K562 (cell line): ENCODE measurements around the gene TMEM138. TPM values are rescaled to one million over a fixed set of nuclear protein-coding genes. Genes with fewer than 3 reads are reported as not detected.

Experiments used
- ATAC-seq: fragments of 200-7000 bp; cut with Tn5 transposase; 3 replicates; pipeline ENCODE4 v1.9.1; 2020; ENCODE audit warnings: moderate library complexity
- BruUV-seq: library from RNA; stranded (reverse); fragments of 400-500 nt; replicated peaks from 2 replicates; lab custom pipeline; 2021; lab: Mats Ljungman, UMichigan
- CTCF ChIA-PET: fragments of 300-600 bp; formaldehyde crosslinking; extraction: SDS; loops from one replicate; lab custom pipeline; 2021; ENCODE audit warnings: low intra/inter-chr PET ratio; lab: Yijun Ruan, JAX
- POLR2A ChIA-PET: fragments of 300-600, 350-650 bp; sonication (Branson Sonifier 250); formaldehyde crosslinking; extraction: SDS; loops from one replicate; lab custom pipeline; 2021; ENCODE audit warnings: antibody characterized with exemption, inconsistent platforms; lab: Yijun Ruan, JAX
- DNase-seq, 4 experiments: peaks; one replicate each; pipeline versions ENCODE4 v3.0.0 to v3.0.0-alpha.2; 2011 to 2018; ENCODE audit warnings: low spot score in 3 of 4, mixed read lengths in 3 of 4; ENCODE audit errors: extremely low read depth in 1 of 4
- FAIRE-seq: peaks from 2 replicates; lab custom pipeline; 2011; peaks lifted over from hg19 to GRCh38; lab: Jason Lieb, UNC
- H2AFZ ChIP-seq: 2 replicates; pipeline ENCODE4 v1.6.0; 2011; ENCODE audit warnings: low read depth, low read length, control low read depth, inconsistent platforms
- H3K27ac ChIP-seq: fragments of 200-600 bp; 3 replicates; pipeline ENCODE4 v1.8.0; 2011; ENCODE audit warnings: low read depth, mild to moderate bottlenecking, control low read depth, inconsistent platforms, low read length, moderate library complexity, mixed read lengths; ENCODE audit errors: extremely low read depth
- H3K27me3 ChIP-seq, 2 experiments: fragments of 300-600 bp in 1 of 2; 2 replicates in 1 of 2; 3 replicates in 1 of 2; pipeline versions ENCODE4 v1.6.0 to v1.8.0; 2011; ENCODE audit warnings: inconsistent platforms in 2 of 2, low read length in 2 of 2, mild to moderate bottlenecking in 1 of 2, mixed read lengths in 1 of 2, moderate library complexity in 1 of 2; ENCODE audit not compliant: control insufficient read depth in 2 of 2, insufficient read depth in 2 of 2
- H3K36me3 ChIP-seq: fragments of 300-600 bp; 3 replicates; pipeline ENCODE4 v1.8.0; 2011; ENCODE audit warnings: mild to moderate bottlenecking, low read length, inconsistent platforms; ENCODE audit not compliant: control insufficient read depth, insufficient read depth
- H3K4me1 ChIP-seq, 2 experiments: fragments of 200-600 bp in 1 of 2; replicated peaks in 1 of 2; 2 replicates in 1 of 2; 3 replicates in 1 of 2; pipeline versions ENCODE4 v1.5.1 to v1.8.0; 2011; ENCODE audit warnings: inconsistent platforms in 2 of 2, low read length in 2 of 2, mild to moderate bottlenecking in 1 of 2, mixed read lengths in 1 of 2, moderate library complexity in 1 of 2; ENCODE audit not compliant: control insufficient read depth in 2 of 2, insufficient read depth in 2 of 2
- H3K4me2 ChIP-seq: 2 replicates; pipeline ENCODE4 v1.6.1; 2011; ENCODE audit warnings: low read length, control low read depth, inconsistent platforms, mixed read lengths; ENCODE audit not compliant: insufficient read depth
- H3K4me3 ChIP-seq: fragments of 200-600 bp; sonication (generic), shearing (Covaris generic); 2 replicates; pipeline ENCODE4 v1.5.1; 2016; ENCODE audit warnings: control low read depth, inconsistent platforms
- H3K79me2 ChIP-seq: fragments of 200-600 bp; 3 replicates; pipeline ENCODE4 v1.8.0; 2011; ENCODE audit warnings: low read length, inconsistent platforms; ENCODE audit not compliant: control insufficient read depth, insufficient read depth
- H3K9ac ChIP-seq, 2 experiments: 2 replicates each; pipeline versions ENCODE4 v1.6.0 to v1.6.1; 2011; ENCODE audit warnings: low read depth in 2 of 2, low read length in 2 of 2, control low read depth in 1 of 2, inconsistent platforms in 1 of 2, mild to moderate bottlenecking in 1 of 2, mixed read lengths in 1 of 2; ENCODE audit not compliant: insufficient read depth in 1 of 2
- H3K9me1 ChIP-seq: one replicate; pipeline ENCODE4 v1.6.0; 2011; ENCODE audit warnings: inconsistent platforms, mild to moderate bottlenecking, low read length, moderate library complexity; ENCODE audit not compliant: control insufficient read depth, insufficient read depth
- H3K9me3 ChIP-seq: replicated peaks from 2 replicates; pipeline ENCODE4 v1.5.1; 2011; ENCODE audit warnings: low read depth, low read length, inconsistent platforms; ENCODE audit not compliant: control insufficient read depth, insufficient read depth
- H4K20me1 ChIP-seq: replicated peaks from 2 replicates; pipeline ENCODE4 v1.6.1; 2011; ENCODE audit warnings: low read length, inconsistent platforms, mixed read lengths; ENCODE audit not compliant: control insufficient read depth, insufficient read depth
- BRD9 ChIP-seq: fragments of 450-650 bp; IDR thresholded peaks from 2 replicates; pipeline ENCODE4 v1.6.1; 2018; ENCODE audit warnings: low read depth; ENCODE audit not compliant: partially characterized antibody
- FOXK1 ChIP-seq: sonication (generic); formaldehyde crosslinking; IDR thresholded peaks from 2 replicates; pipeline ENCODE4 v1.8.0; 2022; ENCODE audit warnings: missing genetic modification reagents, mild to moderate bottlenecking, borderline replicate concordance
- NFE2L1 ChIP-seq: fragments of 450-650 bp; IDR thresholded peaks from 2 replicates; pipeline ENCODE4 v1.6.1; 2016; ENCODE audit warnings: missing genetic modification characterization, low read depth, mild to moderate bottlenecking, missing compliant biosample characterization, moderate library complexity, borderline replicate concordance
- NFIX ChIP-seq: fragments of 250-450 bp; sonication (Bioruptor Pico); IDR thresholded peaks from 2 replicates; pipeline ENCODE4 v1.4.0; 2020; ENCODE audit warnings: low read depth, mild to moderate bottlenecking, moderate library complexity
- PHF21A ChIP-seq: fragments of 450-650 bp; IDR thresholded peaks from 2 replicates; pipeline ENCODE4 v1.6.1; 2017; ENCODE audit warnings: low read depth, borderline replicate concordance
- POLR2H ChIP-seq: IDR thresholded peaks from 2 replicates; pipeline ENCODE4 v1.6.1; 2016; ENCODE audit warnings: missing genetic modification characterization, low read depth, mild to moderate bottlenecking, control low read depth, missing compliant biosample characterization, moderate library complexity
- RAD51 ChIP-seq: fragments of 450-650 bp; IDR thresholded peaks from 2 replicates; pipeline ENCODE4 v1.7.1; 2016; ENCODE audit warnings: low read depth, mild to moderate bottlenecking, borderline replicate concordance
- RBM15 ChIP-seq: fragments of 200-400 bp; formaldehyde crosslinking; IDR thresholded peaks from 2 replicates; pipeline ENCODE4 v1.6.1; 2018; ENCODE audit warnings: mild to moderate bottlenecking, low read length, moderate library complexity; ENCODE audit not compliant: insufficient read depth
- RNF2 ChIP-seq: sonication (generic); IDR thresholded peaks from 2 replicates; pipeline ENCODE4 v1.6.1; 2016
- SIN3B ChIP-seq: fragments of 450-650 bp; IDR thresholded peaks from 2 replicates; pipeline ENCODE4 v1.6.1; 2017; ENCODE audit warnings: low read depth, mild to moderate bottlenecking, moderate library complexity
- SUPT5H ChIP-seq: fragments of 450-650 bp; IDR thresholded peaks from 2 replicates; pipeline ENCODE4 v1.6.1; 2016
- TCF3 ChIP-seq: sonication (generic); formaldehyde crosslinking; IDR thresholded peaks from 2 replicates; pipeline ENCODE4 v1.4.0; 2020; ENCODE audit warnings: mild to moderate bottlenecking, missing genetic modification reagents
- YBX1 ChIP-seq: fragments of 450-650 bp; IDR thresholded peaks from 2 replicates; pipeline ENCODE4 v1.7.1; 2016; ENCODE audit warnings: mild to moderate bottlenecking
- ZBTB40 ChIP-seq, 2 experiments: fragments of 450-650 bp in 1 of 2; sonication (generic) in 1 of 2; formaldehyde crosslinking in 1 of 2; IDR thresholded peaks; 2 replicates each; pipeline versions ENCODE4 v1.7.1 to v1.9.0; 2016 to 2022; ENCODE audit warnings: inconsistent platforms in 1 of 2, mild to moderate bottlenecking in 1 of 2, missing genetic modification reagents in 1 of 2
- ZNF589 ChIP-seq: fragments of 200-800 bp; sonication (Bioruptor generic); IDR thresholded peaks from 2 replicates; pipeline ENCODE4 v1.6.1; 2016; ENCODE audit warnings: low read depth, missing genetic modification characterization, missing compliant biosample characterization
- ZNF707 ChIP-seq: fragments of 250-450 bp; sonication (Bioruptor Pico); conservative IDR thresholded peaks from 2 replicates; pipeline ENCODE4 v1.8.0; 2022; ENCODE audit warnings: inconsistent platforms, mild to moderate bottlenecking, moderate library complexity
- WGBS: fragments of 100-300 bp; shearing (Covaris generic); methylation state at CpG from one replicate; pipeline ENCODE4 v1.1.6; 2016; ENCODE audit warnings: low coverage, mixed read lengths; ENCODE audit not compliant: insufficient coverage; ENCODE audit errors: missing lambda C conversion rate; 5-methylcytosine and 5-hydroxymethylcytosine counted together
- in situ Hi-C: fragments of 300-500 bp; cut with MboI; formaldehyde crosslinking; loops from 4 replicates; pipeline ENCODE4 v1.15.0; 2018; ENCODE audit warnings: inconsistent platforms, mixed read lengths
- intact Hi-C: fragments of 100-400 bp; cut with micrococcal nuclease; formaldehyde crosslinking; loops from 2 replicates; pipeline ENCODE4 v1.14.2; 2022
- polyA plus RNA-seq, 8 experiments: library from polyadenylated mRNA; depleted of rRNA in 4 of 8; stranded (reverse) in 5 of 8; unstranded in 3 of 8; fragments of >200 nt; fragmentation: Nextera tagmentation in 2 of 8; fragmentation: Illumina TruSeq in 1 of 8; extraction: Ambion mirVana in 2 of 8; extraction: Trizol in 1 of 8; gene quantifications; 2 replicates each; pipeline versions ENCODE4 v1.2.1 to v1.2.3, GENCODE V29; 2011 to 2014; ENCODE audit warnings: inconsistent platforms in 1 of 8, missing spikeins in 1 of 8
- total RNA-seq, 7 experiments: library from RNA; depleted of rRNA in 6 of 7; stranded (reverse); fragments of >200 nt in 6 of 7; fragmentation: Illumina TruSeq in 2 of 7; extraction: Trizol in 2 of 7; gene quantifications; 2 replicates each; pipeline versions ENCODE4 v1.2.1 to v1.2.3, GENCODE V29; 2011 to 2021; ENCODE audit warnings: low replicate concordance in 1 of 7

Gene TMEM138
- total and polyA plus RNA-seq, 9 of the 15 experiments (the other 6 are each of a cell fraction or from before 2014, with no cell fraction given): 23.2 to 168 (median 63.1) TPM

GRCh38 chr11:61375761-61376108 lies 13.6 kb downstream of the TMEM138 start:
- Histone ChIP-seq H3K9me1 (no peaks in the 10 kb centered on the region), H3K9me3 (peaks cover 3% of the 10 kb centered on the region; the same call in 1 of the 2 replicates), H2AFZ (no peak overlapping the region), H3K27me3 (no peaks in the 10 kb centered on the region), H3K9ac (no peak overlapping the region), H3K79me2 (no peaks in the 10 kb centered on the region), H3K27ac (no peak overlapping the region), H3K4me3 (no peak overlapping the region), H4K20me1 (no peaks in the 10 kb centered on the region), H3K4me1 (no peaks in the 10 kb centered on the region), H3K4me2 (no peak overlapping the region), H3K36me3 (peaks cover 26% of the 10 kb centered on the region; the same call in 1 of the 3 replicates)
- intact Hi-C loops: no loop called here
- POLR2A ChIA-PET: interaction anchor here (1.2 to 2.4 kb wide), 5 partner anchors 8 to 119 kb away, joined by 4 to 11 read pairs (median 4); partner anchors contain the start of genes CYB561A3 and TMEM138
- CTCF ChIA-PET: no interaction called here
- 93% methylated on average over 6 of the region's 6 CpGs for WGBS
- no peak for ATAC-seq
- FAIRE-seq: no peak
- no peak for DNase-seq
- in situ Hi-C loops: no loop called here
- no TSS peak for BruUV-seq
- TF ChIP-seq POLR2H (tag): no peak
- TF ChIP-seq YBX1: no peak
- TF ChIP-seq RBM15: no peak
- TF ChIP-seq RNF2: no peak
- no peak for TF ChIP-seq TCF3 (CRISPR knock-in tag)
- no peak for TF ChIP-seq BRD9
- no peak for TF ChIP-seq SUPT5H
- TF ChIP-seq NFE2L1 (tag): no peak
- no peak for TF ChIP-seq RAD51
- no peak for TF ChIP-seq FOXK1 (CRISPR knock-in tag)
- no peak for TF ChIP-seq ZNF589
- no peak for TF ChIP-seq ZNF707 (CRISPR knock-in tag)
- TF ChIP-seq PHF21A: no peak
- no peak for TF ChIP-seq ZBTB40 (IDR thresholded peaks at IDR 0.05)
- TF ChIP-seq ZBTB40 (CRISPR knock-in tag; IDR thresholded peaks at IDR 0.05): no peak
- TF ChIP-seq NFIX (CRISPR knock-in tag): no peak
- no peak for TF ChIP-seq SIN3B
